ENCODE measurements around the gene DPYSL5. TPM values are rescaled to one million over a fixed set of nuclear protein-coding genes. Genes with fewer than 3 reads are reported as not detected.
A peak's percentile ranks its signal among the peaks of the same experiment; 100 is the strongest.

DPYSL5 gene
- total RNA-seq, 1 donor from 2014 or later: 201 TPM

DNA sequence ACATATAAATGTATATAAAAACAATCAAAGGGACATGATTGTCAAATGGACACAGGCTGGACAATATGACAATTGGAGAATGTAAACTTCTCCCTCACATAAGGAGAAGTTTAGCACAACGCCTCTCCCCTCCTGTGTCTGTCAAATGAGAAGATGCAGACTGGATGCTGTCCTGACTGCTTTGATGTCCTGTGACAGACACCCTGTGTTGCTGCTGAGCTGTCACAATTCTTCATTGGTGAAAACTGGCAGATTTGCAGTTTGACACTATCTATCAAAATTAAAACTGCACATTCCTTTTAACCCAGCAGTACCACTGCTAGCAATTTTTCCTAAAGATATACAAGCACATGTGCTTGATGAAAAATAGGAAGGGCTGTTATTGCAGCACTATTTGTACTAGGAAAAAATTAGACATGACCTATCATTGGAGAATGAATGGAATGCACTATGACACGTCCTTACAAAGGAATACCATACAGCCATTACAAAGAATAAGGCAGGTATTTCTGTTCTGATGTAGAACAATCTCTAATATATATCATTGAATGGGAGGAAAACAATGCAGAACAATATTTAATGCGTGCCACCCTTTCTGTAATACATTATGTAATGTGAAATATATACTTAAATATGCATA, 12.4 kb downstream of the DPYSL5 start:
- Mint-ChIP-seq H3K9me3 (no peaks in the 10 kb centered on the region), H3K27me3 (ENCODE audit: low read depth) (no peaks in the 10 kb centered on the region), H3K4me3 (no peak overlapping the region), H3K4me1 (peaks cover 48% of the 10 kb centered on the region), H3K27ac (ENCODE audit: unreplicated experiment) (no peak overlapping the region), H3K36me3 (ENCODE audit: low read depth) (no peaks in the 10 kb centered on the region)
- no peak for DNase-seq (ENCODE audit: low read depth, low spot score)
- TF ChIP-seq CTCF (conservative IDR thresholded peaks at IDR 0.05): no peak

DNA sequence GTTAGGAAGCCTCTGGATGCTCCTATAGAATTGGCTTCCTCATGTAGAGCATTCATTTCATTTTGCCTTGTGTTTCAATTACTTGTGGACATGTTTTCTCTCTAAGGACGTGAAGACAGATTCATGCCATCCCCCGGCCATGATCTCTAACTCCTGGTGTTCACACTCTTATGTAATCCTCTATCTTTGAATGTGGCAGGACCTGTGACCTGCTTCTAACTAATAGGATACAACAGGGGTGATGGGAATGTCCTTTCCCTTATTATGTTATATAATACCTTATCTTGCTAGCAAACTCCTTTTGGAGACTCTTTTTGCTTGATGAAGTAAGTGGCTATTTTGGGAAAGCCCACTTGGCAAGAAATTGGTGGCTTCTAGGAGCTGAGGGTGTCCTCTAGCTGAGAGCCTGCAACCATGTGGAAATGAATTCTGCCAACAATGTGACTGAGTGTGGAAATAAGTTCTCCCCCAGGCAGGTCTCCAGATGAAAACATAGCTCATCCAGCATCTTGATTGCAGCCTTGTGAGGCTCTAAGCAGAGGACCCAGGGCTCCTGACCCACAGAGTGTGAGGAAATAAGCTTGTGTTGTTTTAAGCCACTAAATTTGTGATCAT, 13.8 kb downstream of the DPYSL5 start:
- H3K27ac Mint-ChIP-seq (ENCODE audit: unreplicated experiment): no peak overlapping the region
- H3K27me3 Mint-ChIP-seq (ENCODE audit: low read depth): no peaks in the 10 kb centered on the region
- no peaks in the 10 kb centered on the region for H3K36me3 Mint-ChIP-seq (ENCODE audit: low read depth)
- H3K9me3 Mint-ChIP-seq: no peaks in the 10 kb centered on the region
- H3K4me3 Mint-ChIP-seq: no peak overlapping the region
- TF ChIP-seq CTCF (conservative IDR thresholded peaks at IDR 0.05): no peak
- peaks cover 35% of the 10 kb centered on the region for H3K4me1 Mint-ChIP-seq
- no peak for DNase-seq (ENCODE audit: low read depth, low spot score)

DNA sequence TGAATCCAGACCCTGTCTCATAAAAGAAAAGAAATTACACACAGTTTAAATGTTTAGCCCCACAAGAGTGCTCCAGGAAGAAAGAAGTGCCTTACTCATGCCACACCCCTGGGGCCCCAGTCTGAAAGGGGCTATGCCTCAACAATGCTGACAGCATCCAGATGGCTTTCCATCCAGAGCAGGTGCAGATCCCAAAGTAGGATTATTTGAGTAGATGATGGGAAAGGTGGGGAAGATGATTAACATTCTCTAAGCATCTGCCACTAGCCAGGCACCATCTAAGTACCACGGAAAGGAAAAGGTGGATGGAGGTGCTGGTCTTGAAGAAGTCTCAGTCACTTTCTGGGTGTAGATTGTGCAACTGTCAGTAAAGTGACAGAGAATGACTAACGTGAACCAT, 16.3 kb downstream of the DPYSL5 start:
- peak overlapping the region; percentile 65 for H3K27ac Mint-ChIP-seq (ENCODE audit: unreplicated experiment)

DNA sequence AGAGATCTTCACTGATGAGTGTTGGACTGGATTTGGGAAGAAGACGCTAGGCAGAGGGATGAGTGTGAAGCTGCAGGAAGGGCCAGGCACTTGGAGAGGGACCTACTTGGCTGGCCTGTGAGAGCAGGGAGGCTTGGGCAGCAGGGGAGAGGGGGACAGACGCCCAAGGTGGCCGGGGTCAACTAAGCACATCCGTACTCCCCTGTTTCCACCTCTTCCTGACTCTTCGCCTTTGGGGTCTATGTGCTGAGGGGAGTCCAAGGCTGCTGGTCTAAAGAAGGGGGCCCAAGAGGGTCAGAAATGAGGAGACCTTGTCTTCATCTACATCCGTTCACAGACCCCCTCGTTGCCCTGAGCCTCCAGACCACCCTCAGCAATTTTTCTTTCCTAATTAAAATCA, 16.7 kb downstream of the DPYSL5 start:
- H3K4me1 Mint-ChIP-seq: peaks cover 39% of the 10 kb centered on the region
- H3K36me3 Mint-ChIP-seq (ENCODE audit: low read depth): peaks cover 6% of the 10 kb centered on the region
- H3K27ac Mint-ChIP-seq (ENCODE audit: unreplicated experiment): peak overlapping the region; percentile 65
- DNase-seq (ENCODE audit: low read depth, low spot score): no peak
- peaks cover 3% of the 10 kb centered on the region for H3K9me3 Mint-ChIP-seq
- no peak for TF ChIP-seq CTCF (conservative IDR thresholded peaks at IDR 0.05)
- H3K27me3 Mint-ChIP-seq (ENCODE audit: low read depth): no peaks in the 10 kb centered on the region
- H3K4me3 Mint-ChIP-seq: no peak overlapping the region

More for the DNA sequence above, 16.3 kb downstream of the DPYSL5 start:
- Mint-ChIP-seq H3K4me1 (peaks cover 42% of the 10 kb centered on the region), H3K27me3 (ENCODE audit: low read depth) (no peaks in the 10 kb centered on the region), H3K9me3 (peaks cover 3% of the 10 kb centered on the region), H3K36me3 (ENCODE audit: low read depth) (peaks cover 6% of the 10 kb centered on the region), H3K4me3 (no peak overlapping the region)
- no peak for DNase-seq (ENCODE audit: low read depth, low spot score)
- no peak for TF ChIP-seq CTCF (conservative IDR thresholded peaks at IDR 0.05)

GRCh38 chr2:26870585-26871095, 22.7 kb downstream of the DPYSL5 start:
- TF ChIP-seq CTCF (conservative IDR thresholded peaks at IDR 0.05): no peak
- Mint-ChIP-seq H3K4me1 (peaks cover 11% of the 10 kb centered on the region), H3K4me3 (no peak overlapping the region), H3K9me3 (peaks cover 3% of the 10 kb centered on the region), H3K36me3 (ENCODE audit: low read depth) (peaks cover 9% of the 10 kb centered on the region), H3K27me3 (ENCODE audit: low read depth) (no peaks in the 10 kb centered on the region), H3K27ac (ENCODE audit: unreplicated experiment) (no peak overlapping the region)
- no peak for DNase-seq (ENCODE audit: low read depth, low spot score)
